RWPE1 (cell line): ENCODE results near the gene C17orf107.
A peak's percentile ranks its signal among the peaks of the same experiment; 100 is the strongest.
"Not testable (repeated sequence)": the region's sequence is repeated elsewhere in the genome, so short reads cannot be mapped to it uniquely, and the experiment has no call there.

Experiments
- CTCF ChIA-PET: fragments of 350-600 bp; sonication (Branson Sonifier 250); formaldehyde crosslinking; extraction: SDS; loops from one replicate; lab custom pipeline; 2021; lab: Yijun Ruan, JAX
- POLR2A ChIA-PET: fragments of 400-600 bp; formaldehyde crosslinking; extraction: SDS; loops from one replicate; lab custom pipeline; 2020; ENCODE audit warnings: antibody characterized with exemption; ENCODE audit not compliant: low non-redundant PET; lab: Yijun Ruan, JAX
- DNase-seq: peaks from one replicate; pipeline ENCODE4 v3.0.0; 2012; ENCODE audit warnings: low spot score
- H3K27ac ChIP-seq: fragments of 450-650 bp; 2 replicates; pipeline ENCODE4 v1.5.1; 2017
- TF ChIP-seq, protein P1 (sequence below): fragments of 450-650 bp; conservative IDR thresholded peaks from 2 replicates; pipeline ENCODE4 v1.5.1; 2017; ENCODE audit warnings: low read depth, mild to moderate bottlenecking

C17orf107 gene

DNA sequence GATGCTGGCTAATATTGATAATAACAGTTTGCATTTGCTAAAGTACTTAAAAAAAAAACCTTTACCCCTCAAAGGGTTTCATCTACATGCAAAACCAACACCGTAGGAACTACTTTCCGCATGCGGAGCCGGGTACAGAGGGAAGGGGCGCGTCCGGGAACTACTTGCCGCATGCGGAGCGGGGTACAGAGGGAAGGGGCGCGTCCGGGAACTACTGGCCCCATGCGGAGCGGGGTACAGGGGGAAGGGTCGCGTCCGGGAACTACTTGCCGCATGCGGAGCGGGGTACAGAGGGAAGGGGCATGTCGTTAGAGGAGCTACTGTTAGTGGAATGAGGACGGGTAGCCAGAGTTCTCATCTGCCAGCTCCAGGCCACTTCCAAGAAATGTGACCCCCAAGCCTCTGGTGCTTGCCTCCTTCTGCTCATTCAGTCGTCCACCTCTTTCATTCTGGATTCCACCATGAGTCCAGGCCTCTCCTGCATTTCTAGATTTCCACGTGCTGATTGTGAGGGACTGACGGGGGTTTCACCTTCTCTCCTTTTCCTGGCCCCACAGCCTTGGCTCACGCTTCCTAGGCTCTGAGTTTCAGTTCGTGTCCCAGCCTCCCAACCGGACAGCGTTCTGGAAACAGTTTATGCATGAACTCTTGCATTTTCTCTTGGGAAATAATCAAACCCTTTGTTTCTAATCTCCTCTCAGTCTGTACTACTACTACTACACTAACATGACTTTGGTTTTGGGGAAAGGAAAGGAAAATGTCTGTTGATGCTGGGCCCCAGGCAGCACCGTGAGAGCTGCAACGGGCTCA, 39.3 kb upstream of the C17orf107 start:
- peak overlapping the region; percentile 99 for H3K27ac ChIP-seq
- DNase-seq, result no peak
- POLR2A ChIA-PET, result no interaction called here
- TF ChIP-seq, protein P1, sequence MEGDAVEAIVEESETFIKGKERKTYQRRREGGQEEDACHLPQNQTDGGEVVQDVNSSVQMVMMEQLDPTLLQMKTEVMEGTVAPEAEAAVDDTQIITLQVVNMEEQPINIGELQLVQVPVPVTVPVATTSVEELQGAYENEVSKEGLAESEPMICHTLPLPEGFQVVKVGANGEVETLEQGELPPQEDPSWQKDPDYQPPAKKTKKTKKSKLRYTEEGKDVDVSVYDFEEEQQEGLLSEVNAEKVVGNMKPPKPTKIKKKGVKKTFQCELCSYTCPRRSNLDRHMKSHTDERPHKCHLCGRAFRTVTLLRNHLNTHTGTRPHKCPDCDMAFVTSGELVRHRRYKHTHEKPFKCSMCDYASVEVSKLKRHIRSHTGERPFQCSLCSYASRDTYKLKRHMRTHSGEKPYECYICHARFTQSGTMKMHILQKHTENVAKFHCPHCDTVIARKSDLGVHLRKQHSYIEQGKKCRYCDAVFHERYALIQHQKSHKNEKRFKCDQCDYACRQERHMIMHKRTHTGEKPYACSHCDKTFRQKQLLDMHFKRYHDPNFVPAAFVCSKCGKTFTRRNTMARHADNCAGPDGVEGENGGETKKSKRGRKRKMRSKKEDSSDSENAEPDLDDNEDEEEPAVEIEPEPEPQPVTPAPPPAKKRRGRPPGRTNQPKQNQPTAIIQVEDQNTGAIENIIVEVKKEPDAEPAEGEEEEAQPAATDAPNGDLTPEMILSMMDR, result no peak
- CTCF ChIA-PET, result interaction anchor here (0.5 to 1.2 kb wide), 5 partner anchors 21 to 966 kb away, joined by 3 to 7 read pairs (median 3); partner anchors contain the start of gene ARRB2

DNA sequence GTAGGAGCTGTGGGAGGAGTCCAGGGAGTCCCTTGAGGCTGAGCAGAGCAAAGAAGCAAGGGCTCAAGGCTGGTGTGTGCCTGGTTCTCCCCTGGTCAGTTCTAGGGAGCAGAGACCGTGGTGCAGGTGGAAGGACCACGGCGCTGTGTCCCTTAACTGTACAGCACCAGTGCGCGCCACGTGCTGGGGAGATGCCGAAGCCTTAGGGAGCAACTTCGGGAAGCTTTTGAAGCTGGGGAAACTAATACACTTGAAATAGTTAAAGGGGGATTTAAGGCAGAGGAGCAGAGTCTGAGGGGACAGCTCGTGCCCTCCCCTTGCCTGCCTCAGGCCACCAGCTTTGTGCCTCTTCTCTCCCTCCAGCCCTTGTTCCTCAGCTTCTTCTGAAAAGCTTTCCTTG, 38.7 kb upstream of the C17orf107 start:
- no peak for DNase-seq
- POLR2A ChIA-PET, result interaction anchor here (1.4 kb wide), 1 partner anchor 70 kb away, joined by 3 read pairs; no protein-coding TSS in a partner anchor
- CTCF ChIA-PET, result interaction anchor here (0.5 to 1.2 kb wide), 4 partner anchors 21 to 966 kb away, joined by 3 to 7 read pairs (median 4); partner anchors contain the start of gene ARRB2

DNA sequence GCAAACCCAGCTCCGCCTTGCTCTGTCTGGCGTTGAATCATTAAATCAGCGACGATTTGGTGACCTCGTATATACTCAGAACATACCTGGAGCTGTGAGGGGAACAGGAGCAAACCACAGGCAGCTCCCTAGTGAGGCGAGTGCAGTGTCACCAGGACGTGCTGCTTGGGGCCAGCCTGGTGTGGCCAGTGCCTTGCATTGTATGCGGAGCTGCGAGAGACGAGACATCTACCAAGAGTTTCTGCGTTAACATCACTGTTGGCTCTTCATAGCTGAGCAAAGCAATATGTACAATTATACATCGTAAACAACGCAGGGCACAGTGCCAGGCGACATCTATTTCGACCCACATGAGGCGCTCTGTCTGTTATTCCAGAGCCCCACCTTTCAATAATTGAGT, 38.3 kb upstream of the C17orf107 start:
- TF ChIP-seq, protein P1, result no peak
- CTCF ChIA-PET, result interaction anchor here (0.6 to 1.2 kb wide), 3 partner anchors 20 to 60 kb away, joined by 3 to 7 read pairs (median 3); no protein-coding TSS in a partner anchor
- peak overlapping the region; percentile 99 for H3K27ac ChIP-seq
- no peak for DNase-seq
- POLR2A ChIA-PET, result interaction anchor here (1.4 kb wide), 1 partner anchor 71 kb away, joined by 3 read pairs; no protein-coding TSS in a partner anchor

More for the DNA sequence above, 38.7 kb upstream of the C17orf107 start:
- TF ChIP-seq, protein P1, result no peak
- H3K27ac ChIP-seq, result peak overlapping the region; percentile 99

DNA sequence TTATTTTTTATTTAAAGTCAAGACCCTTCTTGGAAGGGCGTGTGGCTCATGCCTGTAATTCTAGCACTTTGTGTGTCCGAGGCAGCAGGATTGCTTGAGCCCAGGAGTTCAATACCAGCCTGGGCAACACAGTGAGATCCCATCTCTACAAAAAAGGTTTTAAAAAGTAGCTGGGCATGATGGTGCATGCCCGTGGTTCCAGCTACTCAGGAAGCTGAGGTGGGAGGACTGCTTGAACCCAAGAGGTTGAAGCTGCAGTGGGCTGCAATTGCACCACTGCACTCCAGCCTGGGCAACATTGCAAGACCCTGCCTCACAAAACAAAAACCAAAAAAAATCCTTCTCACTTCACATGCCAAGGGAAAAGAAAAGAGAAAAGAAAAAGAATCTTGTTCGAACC, 36.6 kb upstream of the C17orf107 start:
- ChIA-PET POLR2A (no interaction called here), CTCF (interaction anchor here (0.5 to 0.6 kb wide), 3 partner anchors 26 to 152 kb away, joined by 3 to 4 read pairs (median 3); partner anchors contain the start of gene ARRB2)
- H3K27ac ChIP-seq, result peak overlapping the region; percentile 75
- TF ChIP-seq, protein P1, result no peak
- DNase-seq, result no peak

DNA sequence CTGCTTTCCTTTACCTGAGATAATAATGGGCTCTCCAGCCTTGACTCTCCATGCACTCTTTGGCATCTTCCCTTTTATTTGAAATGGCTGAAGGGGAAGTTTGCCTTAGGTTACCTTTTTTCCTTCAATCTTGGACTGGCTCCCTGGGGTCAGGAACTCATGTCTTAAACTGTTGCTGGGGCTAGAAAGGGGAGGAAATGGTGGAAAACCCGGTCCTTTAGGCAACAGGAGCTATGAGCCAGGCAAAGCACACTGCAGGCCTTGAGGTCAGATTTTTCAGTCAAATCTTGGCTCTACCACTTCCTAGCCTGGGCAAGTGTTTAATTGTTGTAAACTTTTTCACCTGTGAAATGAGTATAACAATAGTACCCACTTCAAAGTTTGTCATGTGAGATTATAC, 36.0 kb upstream of the C17orf107 start:
- no peak for DNase-seq
- ChIA-PET CTCF (interaction anchor here (0.5 to 0.7 kb wide), 3 partner anchors 27 to 74 kb away, joined by 3 to 4 read pairs (median 4); no protein-coding TSS in a partner anchor), POLR2A (no interaction called here)
- H3K27ac ChIP-seq, result peak overlapping the region; percentile 75
- TF ChIP-seq, protein P1, result no peak

DNA sequence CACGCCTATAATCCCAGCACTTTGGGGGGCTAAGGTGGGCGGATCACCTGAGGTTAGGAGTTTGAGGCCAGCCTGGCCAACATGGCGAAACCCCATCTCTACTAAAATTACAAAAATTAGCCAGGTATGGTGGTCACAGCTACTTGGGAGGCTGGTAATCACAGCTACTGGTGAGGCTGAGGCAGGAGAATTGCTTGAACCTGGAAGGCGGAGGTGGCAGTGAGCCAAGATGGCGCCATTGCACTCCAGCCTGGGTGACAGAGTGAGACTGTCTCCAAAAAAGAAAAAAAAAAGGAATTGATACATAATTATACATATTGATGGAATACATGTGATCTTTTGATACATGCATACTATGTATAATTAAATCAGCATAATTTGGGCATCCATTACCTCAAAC, 31.8 kb upstream of the C17orf107 start:
- POLR2A ChIA-PET, DNase-seq: not testable (repeated sequence)
- CTCF ChIA-PET, result interaction anchor here (1.0 kb wide), 1 partner anchor 15 kb away, joined by 4 read pairs; no protein-coding TSS in a partner anchor
- peak overlapping the region; percentile 55 for H3K27ac ChIP-seq

DNA sequence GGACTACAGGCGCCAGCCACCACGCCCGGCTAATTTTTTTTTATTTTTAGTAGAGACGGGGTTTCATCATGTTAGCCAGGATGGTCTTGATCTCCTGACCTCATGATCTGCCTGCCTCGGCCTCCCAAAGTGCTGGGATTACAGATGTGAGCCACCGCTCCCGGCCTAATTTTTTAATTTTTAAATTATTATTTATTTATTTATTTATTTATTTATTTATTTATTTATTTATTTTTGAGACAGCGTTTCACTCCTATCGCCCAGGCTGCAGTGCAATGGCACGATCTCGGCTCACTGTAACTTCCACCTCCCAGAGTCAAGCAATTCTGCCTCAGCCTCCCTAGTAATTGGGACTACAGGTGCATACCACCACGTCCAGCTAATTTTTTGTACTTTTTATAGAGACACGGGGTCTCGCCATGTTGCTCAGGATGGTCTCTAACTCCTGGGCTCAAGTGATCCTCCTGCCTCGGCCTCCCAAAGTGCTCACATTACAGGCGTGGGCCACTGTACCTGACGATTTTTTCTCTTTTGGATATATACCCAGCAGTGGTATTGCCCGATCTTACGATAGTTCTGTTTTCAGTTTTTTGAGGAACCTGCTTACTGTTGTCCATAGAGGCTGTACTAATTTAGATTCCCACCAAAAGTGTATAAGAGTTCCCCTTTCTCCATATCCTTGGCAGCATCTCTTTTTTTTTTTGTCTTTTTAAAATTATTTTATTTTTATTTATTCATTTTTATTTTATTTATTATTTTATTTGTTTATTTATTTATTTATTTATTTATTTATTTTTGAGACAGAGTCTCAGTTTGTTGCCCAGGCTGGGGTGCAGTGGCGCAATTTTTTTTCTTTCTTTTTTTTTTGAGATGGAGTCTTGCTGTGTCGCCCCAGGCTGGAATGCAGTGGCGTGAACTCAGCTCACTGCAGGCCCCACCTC, 30.0 kb upstream of the C17orf107 start:
- POLR2A ChIA-PET, DNase-seq: not testable (repeated sequence)
- CTCF ChIA-PET, result interaction anchor here (0.6 kb wide), 1 partner anchor 34 kb away, joined by 4 read pairs; the partner anchor contains the start of gene CHRNE
- peak overlapping the region; percentile 48 for H3K27ac ChIP-seq
